GM12892 (cell line): ENCODE data around the gene SHROOM2.

ENCODE experiments used
- POLR2A ChIP-seq: IDR thresholded peaks from 2 replicates; pipeline ENCODE4 v1.6.1; 2011; ENCODE audit warnings: low read depth, low read length, control low read depth
- POLR2AphosphoS5 ChIP-seq: IDR thresholded peaks from 2 replicates; pipeline ENCODE4 v1.6.1; 2011; ENCODE audit warnings: low read depth, low read length, control low read depth
- TAF1 ChIP-seq: IDR thresholded peaks from 2 replicates; pipeline ENCODE4 v1.6.1; 2011; ENCODE audit warnings: low read depth, mild to moderate bottlenecking, control low read depth, low read length, borderline replicate concordance

- no peak for TF ChIP-seq POLR2A
- no peak for TF ChIP-seq POLR2AphosphoS5
- no peak for TF ChIP-seq TAF1
These were observed at the start of gene SHROOM2 for GRCh38 chrX:9785944-9786797.
